IPS-20b (cell line): Measurements from ENCODE around the gene FARP1.

ENCODE experiments used
- H3K27ac ChIP-seq: one replicate; pipeline ENCODE4 v1.5.1; 2013; ENCODE audit warnings: low read length
- H3K27me3 ChIP-seq: 2 replicates; pipeline ENCODE4 v1.6.1; 2013; ENCODE audit warnings: mild to moderate bottlenecking, low read length, inconsistent platforms; ENCODE audit not compliant: insufficient read depth
- H3K36me3 ChIP-seq: 2 replicates; pipeline ENCODE4 v1.6.1; 2013; ENCODE audit warnings: low read depth, mild to moderate bottlenecking, inconsistent platforms, low read length, moderate library complexity; ENCODE audit not compliant: insufficient read depth
- H3K4me1 ChIP-seq: 2 replicates; pipeline ENCODE4 v1.6.1; 2013; ENCODE audit warnings: mild to moderate bottlenecking, control low read depth, inconsistent platforms, low read length, moderate library complexity; ENCODE audit not compliant: insufficient read depth
- H3K4me3 ChIP-seq: 2 replicates; pipeline ENCODE4 v1.5.1; 2013; ENCODE audit warnings: mild to moderate bottlenecking, low read length, inconsistent platforms
- H3K9ac ChIP-seq: 2 replicates; pipeline ENCODE4 v1.6.1; 2013; ENCODE audit warnings: low read depth, mild to moderate bottlenecking, inconsistent platforms, low read length, moderate library complexity
- H3K9me3 ChIP-seq: 2 replicates; pipeline ENCODE4 v1.6.1; 2013; ENCODE audit warnings: mild to moderate bottlenecking, low read depth, low read length, inconsistent platforms; ENCODE audit not compliant: insufficient read depth

Gene FARP1

DNA sequence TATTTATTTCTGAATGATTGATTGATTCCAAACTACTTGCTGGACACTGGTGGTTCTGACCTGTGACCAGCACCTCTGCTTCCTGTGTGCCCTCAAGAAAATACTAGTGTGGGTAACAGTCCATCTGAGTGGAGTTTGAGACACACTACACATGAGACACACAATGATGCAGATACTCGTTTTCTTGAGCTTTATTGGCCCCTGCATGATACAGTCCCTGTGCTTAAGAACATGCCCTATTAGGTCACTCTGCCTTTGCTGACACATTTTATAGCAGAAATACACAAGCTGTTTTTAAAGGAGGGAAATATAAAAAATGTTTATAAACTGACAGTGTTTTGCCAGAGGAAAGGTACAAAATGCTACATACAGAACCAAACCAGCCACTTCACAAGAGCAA, 307.1 kb downstream of the FARP1 start:
- peaks cover 84% of the 10 kb centered on the region for H3K36me3 ChIP-seq
- H3K9me3 ChIP-seq = no peaks in the 10 kb centered on the region
- peak overlapping the region; percentile 52; the same call in 1 of the 2 replicates for H3K9ac ChIP-seq
- H3K4me1 ChIP-seq = peaks cover 16% of the 10 kb centered on the region
- H3K27me3 ChIP-seq = no peaks in the 10 kb centered on the region
- peak overlapping the region; percentile 63 for H3K27ac ChIP-seq
- no peak overlapping the region for H3K4me3 ChIP-seq

DNA sequence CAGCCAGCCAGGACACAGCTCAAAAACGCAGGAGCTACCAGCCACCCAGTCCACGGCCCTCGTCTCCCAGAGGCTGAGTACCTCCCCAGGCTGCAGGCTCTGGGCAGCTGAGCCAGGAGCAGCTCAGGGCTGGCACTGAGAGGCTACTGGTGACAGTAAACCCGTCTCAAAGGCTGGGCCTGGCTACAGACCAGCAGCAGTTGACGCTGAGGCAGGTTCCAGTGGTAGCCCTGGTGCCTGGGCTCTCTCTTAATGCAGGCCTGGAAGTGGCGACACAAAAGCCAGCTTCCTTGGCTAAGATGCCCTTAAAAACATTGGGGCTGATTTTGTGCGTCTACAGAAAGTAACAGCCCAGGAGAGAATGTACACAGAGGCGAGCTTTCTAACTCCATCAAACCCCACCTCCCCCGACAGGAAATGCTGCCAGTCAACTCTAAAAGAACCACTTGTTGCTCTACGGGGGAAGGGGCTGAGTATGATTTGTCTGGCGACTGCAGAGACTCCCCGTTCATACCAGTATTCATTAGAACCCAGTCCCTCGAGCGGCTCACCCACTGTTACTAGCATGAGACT, 307.7 kb downstream of the FARP1 start:
- Histone ChIP-seq H3K9ac (peak overlapping the region; percentile 52; the same call in 1 of the 2 replicates), H3K9me3 (no peaks in the 10 kb centered on the region), H3K4me3 (no peak overlapping the region), H3K27ac (peak overlapping the region; percentile 63), H3K36me3 (peaks cover 89% of the 10 kb centered on the region), H3K4me1 (peaks cover 16% of the 10 kb centered on the region), H3K27me3 (no peaks in the 10 kb centered on the region)

DNA sequence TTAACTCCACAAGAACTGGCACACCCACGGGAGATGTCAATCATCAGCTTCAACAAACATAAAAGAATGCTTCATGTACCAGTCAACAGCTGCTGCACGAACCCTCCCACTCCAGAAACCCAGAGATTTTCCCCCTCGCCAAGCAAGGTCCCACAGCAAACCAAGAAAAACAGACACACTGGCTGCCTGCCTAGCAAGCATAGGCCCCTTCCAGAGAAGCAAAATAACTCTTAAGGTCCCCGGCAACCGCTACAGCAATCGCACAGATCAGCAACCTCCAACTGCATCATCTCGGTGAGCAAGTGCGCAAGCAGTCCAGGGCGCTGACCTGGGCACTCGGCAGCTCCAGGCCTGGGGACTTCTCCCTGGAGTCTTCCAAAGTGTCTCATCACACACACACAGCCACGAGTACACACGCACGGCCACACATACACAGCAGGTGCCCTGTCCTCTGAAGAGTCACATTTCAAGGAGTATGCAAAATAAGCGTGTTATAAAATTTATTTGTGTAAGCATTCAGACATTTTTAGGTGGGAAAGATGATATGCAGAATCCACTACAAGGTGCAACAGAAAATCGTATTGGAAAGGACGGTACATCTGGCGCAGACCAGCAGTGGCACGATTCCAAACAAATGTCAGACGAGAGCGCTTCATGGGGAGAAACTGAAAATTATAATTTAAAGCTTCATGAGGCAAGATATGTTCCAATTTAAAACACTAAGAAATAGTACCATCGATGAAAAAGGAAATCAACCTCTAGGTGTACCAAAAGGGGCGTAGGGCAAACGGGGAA, 309.0 kb downstream of the FARP1 start:
- H3K27me3 ChIP-seq = no peaks in the 10 kb centered on the region
- H3K27ac ChIP-seq = no peak overlapping the region
- peaks cover 89% of the 10 kb centered on the region for H3K36me3 ChIP-seq
- peaks cover 16% of the 10 kb centered on the region for H3K4me1 ChIP-seq
- no peak overlapping the region for H3K9ac ChIP-seq
- H3K9me3 ChIP-seq = no peaks in the 10 kb centered on the region
- no peak overlapping the region for H3K4me3 ChIP-seq

DNA sequence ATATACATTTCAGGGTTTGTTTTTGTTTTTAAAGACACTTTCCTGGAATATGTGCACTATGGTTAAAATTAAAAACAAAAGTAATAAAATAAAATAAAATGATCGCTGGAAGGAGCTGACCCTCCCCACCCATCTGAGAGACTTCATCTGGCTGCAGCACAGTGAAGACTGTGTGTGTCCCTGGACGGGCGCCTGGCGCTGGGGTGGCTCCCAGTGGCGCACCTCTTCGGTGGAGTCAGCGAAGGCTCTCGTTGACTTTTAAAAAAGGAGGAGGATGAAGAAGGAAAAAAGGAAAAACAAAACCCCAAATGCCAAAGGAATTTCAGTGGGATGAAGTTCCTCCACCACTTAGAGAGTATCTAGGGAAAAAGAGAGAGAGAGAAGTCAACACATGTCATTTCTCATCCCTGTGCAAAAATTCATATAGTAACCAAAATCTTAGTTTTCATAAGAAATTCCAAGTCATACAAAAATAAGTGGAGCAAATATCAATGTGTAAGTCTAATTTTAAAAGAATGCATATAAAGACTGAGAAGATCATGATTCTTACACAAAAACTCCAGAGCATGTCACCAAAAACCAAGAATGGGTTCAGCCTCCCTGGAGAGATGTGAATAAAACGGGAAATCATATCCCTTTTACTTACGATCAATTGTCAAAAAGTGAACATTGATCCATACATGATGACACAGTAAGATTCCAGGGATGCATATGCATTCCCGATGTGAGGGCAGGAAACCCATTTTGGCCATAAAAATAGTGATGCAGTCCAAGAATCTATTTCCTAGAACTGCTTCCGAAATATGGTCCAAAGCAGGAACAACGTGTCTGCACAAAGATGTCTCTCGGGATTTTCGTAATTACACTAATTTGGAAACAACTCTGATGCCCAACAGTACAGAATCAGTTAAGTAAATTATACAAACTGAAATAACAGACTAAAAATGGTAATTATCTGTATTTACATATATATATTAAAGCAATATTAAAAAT, 310.3 kb downstream of the FARP1 start:
- Histone ChIP-seq H3K9me3 (no peaks in the 10 kb centered on the region), H3K4me1 (peaks cover 16% of the 10 kb centered on the region), H3K36me3 (peaks cover 88% of the 10 kb centered on the region), H3K27me3 (no peaks in the 10 kb centered on the region), H3K9ac (no peak overlapping the region), H3K4me3 (no peak overlapping the region), H3K27ac (no peak overlapping the region)

DNA sequence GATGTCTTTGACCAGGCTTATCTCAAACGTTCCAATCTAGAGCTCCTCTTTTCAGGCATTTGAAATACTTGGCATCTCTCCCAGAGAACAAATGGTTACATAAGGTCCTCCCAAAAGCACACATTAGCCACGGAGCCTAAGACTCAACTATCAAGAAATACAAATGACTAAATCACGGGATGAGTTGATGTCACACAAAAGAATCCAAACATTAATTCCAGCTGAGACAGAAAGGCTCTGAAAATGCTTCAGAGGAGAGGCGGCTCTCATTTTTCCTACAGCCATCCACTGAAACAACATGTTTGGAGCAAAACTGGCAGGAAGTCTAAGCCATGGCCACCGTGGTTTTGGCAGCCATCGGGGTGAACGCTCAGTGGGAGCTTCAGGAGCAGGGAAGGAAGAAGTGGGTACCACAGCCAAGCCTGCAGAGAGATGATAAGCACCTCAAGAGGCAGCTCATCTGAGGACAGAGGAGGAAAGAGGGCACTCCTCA, 311.5 kb downstream of the FARP1 start:
- H3K4me3 ChIP-seq = no peak overlapping the region
- H3K9me3 ChIP-seq = no peaks in the 10 kb centered on the region
- H3K9ac ChIP-seq = no peak overlapping the region
- H3K36me3 ChIP-seq = peaks cover 89% of the 10 kb centered on the region
- H3K27ac ChIP-seq = no peak overlapping the region
- H3K4me1 ChIP-seq = peaks cover 16% of the 10 kb centered on the region
- no peaks in the 10 kb centered on the region for H3K27me3 ChIP-seq

DNA sequence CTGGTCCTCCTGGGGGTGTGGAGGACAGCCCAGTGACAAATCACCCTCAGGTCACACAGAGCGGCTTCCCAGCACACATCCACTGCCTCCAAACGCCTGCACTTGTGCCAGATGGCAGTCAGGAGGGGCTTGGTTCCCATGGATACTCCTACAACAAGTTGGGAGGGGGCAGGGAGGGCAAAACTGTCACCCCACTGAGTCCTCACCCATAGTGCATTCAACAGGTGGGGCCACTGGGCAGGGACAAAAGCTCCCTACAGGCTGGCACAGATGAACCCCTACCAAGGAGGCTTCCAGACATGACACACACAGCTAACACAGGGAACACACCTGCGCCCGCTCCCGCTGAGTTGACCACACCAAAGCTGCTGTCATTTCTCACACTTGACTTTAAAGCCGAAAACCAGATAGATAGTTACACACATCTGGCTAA, 313.5 kb downstream of the FARP1 start:
- H3K27ac ChIP-seq = no peak overlapping the region
- H3K9ac ChIP-seq = no peak overlapping the region
- H3K9me3 ChIP-seq = no peaks in the 10 kb centered on the region
- no peaks in the 10 kb centered on the region for H3K4me1 ChIP-seq
- no peak overlapping the region for H3K4me3 ChIP-seq
- H3K27me3 ChIP-seq = no peaks in the 10 kb centered on the region
- peaks cover 94% of the 10 kb centered on the region for H3K36me3 ChIP-seq

DNA sequence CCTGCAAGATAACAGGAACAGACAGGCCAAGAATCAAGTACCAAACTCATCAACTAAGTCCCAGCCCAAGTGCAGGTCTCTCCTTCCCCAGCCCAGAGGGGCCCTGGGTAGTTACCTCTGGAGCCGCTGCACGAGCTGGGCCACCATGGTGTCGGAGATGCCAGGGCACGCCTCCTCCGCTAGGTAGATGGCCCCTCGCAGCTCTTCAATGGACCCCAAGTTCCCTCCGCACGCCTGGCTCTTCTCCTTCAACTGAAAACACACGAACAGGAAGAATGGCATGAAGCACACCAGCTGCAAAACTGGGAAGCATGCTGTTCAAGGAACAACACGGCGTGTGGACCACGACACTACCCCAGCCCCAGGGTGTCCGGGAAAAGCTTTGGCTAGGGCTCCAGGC, 314.2 kb downstream of the FARP1 start:
- Histone ChIP-seq H3K4me1 (no peaks in the 10 kb centered on the region), H3K4me3 (no peak overlapping the region), H3K9ac (no peak overlapping the region), H3K27me3 (no peaks in the 10 kb centered on the region), H3K9me3 (no peaks in the 10 kb centered on the region), H3K36me3 (peaks cover 95% of the 10 kb centered on the region), H3K27ac (no peak overlapping the region)

DNA sequence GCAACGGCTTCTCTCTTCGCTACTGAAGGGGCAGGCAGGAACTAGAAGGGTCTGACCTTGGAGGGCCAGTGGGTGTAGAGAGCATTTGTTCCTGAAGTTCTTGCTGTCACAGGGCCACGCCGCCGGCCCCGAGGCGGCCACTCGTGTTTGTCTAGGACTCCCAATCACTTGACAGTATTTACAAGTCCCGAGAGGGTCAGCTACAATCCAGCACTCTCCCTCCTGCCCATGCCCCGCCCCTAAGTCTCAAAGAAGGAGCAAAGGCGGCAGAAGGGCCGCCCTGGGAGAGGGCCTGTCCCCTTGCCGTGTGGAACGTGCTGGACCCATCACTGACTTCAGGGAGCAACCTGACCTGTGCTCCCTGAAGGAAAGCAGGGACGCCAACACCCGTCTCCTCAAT, 315.5 kb downstream of the FARP1 start:
- H3K36me3 ChIP-seq = peaks cover 95% of the 10 kb centered on the region
- no peak overlapping the region for H3K27ac ChIP-seq
- no peaks in the 10 kb centered on the region for H3K9me3 ChIP-seq
- no peak overlapping the region for H3K4me3 ChIP-seq
- H3K9ac ChIP-seq = no peak overlapping the region
- H3K4me1 ChIP-seq = no peaks in the 10 kb centered on the region
- no peaks in the 10 kb centered on the region for H3K27me3 ChIP-seq

DNA sequence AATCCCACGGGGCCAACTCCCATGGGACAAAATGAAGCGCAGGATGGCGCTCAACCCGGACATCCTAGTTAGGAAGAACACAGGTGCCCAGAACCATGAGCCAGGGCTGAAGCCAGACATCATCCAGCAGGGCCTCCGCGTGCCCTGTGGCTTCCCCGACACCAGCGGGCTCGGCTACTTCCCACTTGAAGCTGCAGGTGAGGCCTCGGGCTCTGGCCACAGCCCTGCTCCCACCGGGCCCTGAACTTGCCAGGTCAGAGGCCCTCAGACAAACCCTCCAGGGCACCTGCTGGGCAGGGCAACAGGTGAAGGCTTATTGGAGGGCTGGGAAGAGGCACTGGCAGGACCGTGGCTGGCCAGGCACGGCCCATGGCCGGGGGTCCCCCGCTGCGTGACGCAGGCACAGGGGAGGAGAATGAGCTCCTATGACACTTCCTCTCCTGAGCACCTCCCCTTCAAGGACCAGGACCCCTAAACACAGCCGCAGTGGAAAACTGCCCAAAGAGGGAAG, 316.3 kb downstream of the FARP1 start:
- Histone ChIP-seq H3K36me3 (peaks cover 92% of the 10 kb centered on the region), H3K27ac (no peak overlapping the region), H3K4me1 (no peaks in the 10 kb centered on the region)

DNA sequence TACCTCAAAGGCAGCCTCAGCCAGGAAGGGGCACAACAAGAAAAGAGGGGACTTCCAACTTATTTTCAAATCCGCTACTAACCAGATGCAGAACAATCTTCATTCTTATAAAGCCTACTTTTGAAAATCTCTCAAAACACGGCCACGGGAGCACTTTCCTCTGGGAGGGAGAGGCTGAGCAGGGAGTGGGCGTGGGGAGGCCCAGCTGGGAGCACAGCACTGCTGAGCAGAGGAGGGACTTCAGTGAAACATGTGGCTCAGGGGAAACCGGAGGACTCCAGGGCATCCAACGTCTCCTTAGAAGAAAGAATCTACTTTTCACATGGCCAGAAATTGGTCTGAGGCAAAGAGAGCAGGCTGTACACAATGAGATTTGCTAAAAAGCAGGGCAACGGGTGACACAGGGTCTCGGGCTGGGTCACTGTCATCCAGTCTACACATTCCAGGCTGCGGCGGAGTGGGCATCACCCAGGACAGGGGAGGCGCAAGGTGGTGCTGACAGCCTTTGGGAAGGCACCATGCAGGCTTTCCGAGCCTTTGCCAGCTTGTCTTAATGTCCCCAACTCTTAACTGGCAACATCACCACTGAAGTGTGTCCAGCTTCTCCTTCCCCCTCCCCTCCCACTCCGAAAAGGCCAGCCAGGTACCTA, 317.0 kb downstream of the FARP1 start:
- Histone ChIP-seq H3K27me3 (no peaks in the 10 kb centered on the region), H3K9me3 (no peaks in the 10 kb centered on the region), H3K4me1 (no peaks in the 10 kb centered on the region), H3K27ac (no peak overlapping the region), H3K9ac (no peak overlapping the region), H3K4me3 (no peak overlapping the region), H3K36me3 (peaks cover 88% of the 10 kb centered on the region)

More for the DNA sequence above, 316.3 kb downstream of the FARP1 start:
- no peaks in the 10 kb centered on the region for H3K27me3 ChIP-seq
- H3K9me3 ChIP-seq = no peaks in the 10 kb centered on the region
- no peak overlapping the region for H3K4me3 ChIP-seq
- H3K9ac ChIP-seq = no peak overlapping the region

DNA sequence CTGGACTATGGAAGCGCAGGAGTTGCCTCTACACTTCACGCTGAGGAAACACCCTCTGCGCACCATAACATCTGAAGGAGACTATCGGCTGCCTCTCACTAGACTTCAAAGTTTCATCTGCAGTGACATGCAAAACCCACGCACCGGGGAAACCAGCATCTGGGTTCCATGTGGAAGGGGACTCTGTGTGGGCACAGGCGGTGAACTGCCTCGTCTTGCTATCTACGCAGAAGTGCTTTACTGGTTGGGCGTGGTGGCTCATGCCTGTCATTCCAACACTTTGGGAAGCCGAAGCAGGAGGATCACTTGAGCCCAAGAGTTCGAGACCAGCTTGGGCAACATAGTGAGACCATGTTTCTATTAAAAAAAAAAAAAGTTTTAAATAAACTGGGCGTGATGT, 317.6 kb downstream of the FARP1 start:
- Histone ChIP-seq H3K9me3 (no peaks in the 10 kb centered on the region), H3K4me3 (no peak overlapping the region), H3K9ac (no peak overlapping the region), H3K36me3 (peaks cover 88% of the 10 kb centered on the region), H3K4me1 (no peaks in the 10 kb centered on the region), H3K27ac (no peak overlapping the region), H3K27me3 (no peaks in the 10 kb centered on the region)
